Measurements from ENCODE around the gene MTG2.

MTG2 gene

GRCh38 chr20:62186887-62187866, 4.3 kb downstream of the MTG2 start:
- DNase-seq: no peak

- no peak for DNase-seq
Observed at GRCh38 chr20:62190639-62191411, 8.0 kb downstream of the MTG2 start.

GRCh38 chr20:62191781-62192559, 9.1 kb downstream of the MTG2 start:
- DNase-seq: no peak

GRCh38 chr20:62192635-62193034, 9.8 kb downstream of the MTG2 start:
- no peak for DNase-seq

- DNase-seq: no peak
Observed at GRCh38 chr20:62193079-62194025, 10.5 kb downstream of the MTG2 start.

GRCh38 chr20:62195075-62195405, 12.2 kb downstream of the MTG2 start:
- DNase-seq: no peak

GRCh38 chr20:62195736-62196135, 12.9 kb downstream of the MTG2 start:
- no peak for DNase-seq

- no peak for DNase-seq
Observed at GRCh38 chr20:62196286-62196685, 13.5 kb downstream of the MTG2 start.

GRCh38 chr20:62197311-62197710, 14.5 kb downstream of the MTG2 start:
- no peak for DNase-seq

- DNase-seq: no peak
Observed at GRCh38 chr20:62197801-62198200, 15.0 kb downstream of the MTG2 start.

- DNase-seq: no peak
Observed at GRCh38 chr20:62198496-62198895, 15.7 kb downstream of the MTG2 start.

- DNase-seq: no peak
Observed at GRCh38 chr20:62198931-62199330, 16.1 kb downstream of the MTG2 start.

- no peak for DNase-seq
Observed at GRCh38 chr20:62200491-62201172, 17.8 kb downstream of the MTG2 start.

- DNase-seq: no peak
Observed at GRCh38 chr20:62201173-62202082, 18.6 kb downstream of the MTG2 start.

GRCh38 chr20:62202083-62202395, 19.2 kb downstream of the MTG2 start:
- no peak for DNase-seq

- DNase-seq: no peak
Observed at GRCh38 chr20:62202676-62203377, 20.0 kb downstream of the MTG2 start.

- DNase-seq: no peak
Observed at GRCh38 chr20:62203378-62204030, 20.7 kb downstream of the MTG2 start.

- DNase-seq: no peak
Observed at GRCh38 chr20:62205618-62206387, 23.0 kb downstream of the MTG2 start.

All from stimulated activated CD4-positive, alpha-beta T cell treated with anti-CD3 and anti-CD28 coated beads, Interleukin-4, amount 100 ng/mL, for 4 hours (primary cell).